NCI-H524 (cell line): ENCODE data around the gene ANGPTL7.
"Not testable (repeated sequence)": the region's sequence is repeated elsewhere in the genome, so short reads cannot be mapped to it uniquely, and the experiment has no call there.

ENCODE experiments used
- DNase-seq, 2 experiments: peaks; one replicate each; lab custom pipeline; 2025; lab: John Stamatoyannopoulos, UW

Gene ANGPTL7

GRCh38 chr1:11169202-11169601, 20.0 kb upstream of the ANGPTL7 start:
- DNase-seq: no peak

GRCh38 chr1:11170102-11170501, 19.1 kb upstream of the ANGPTL7 start:
- DNase-seq: no peak

- no peak for DNase-seq
Measured at GRCh38 chr1:11174261-11174942, 14.8 kb upstream of the ANGPTL7 start.

GRCh38 chr1:11175461-11175860, 13.7 kb upstream of the ANGPTL7 start:
- DNase-seq: no peak

GRCh38 chr1:11176081-11176706, 13.0 kb upstream of the ANGPTL7 start:
- no peak for DNase-seq

GRCh38 chr1:11178021-11179015, 10.8 kb upstream of the ANGPTL7 start:
- DNase-seq: no peak

GRCh38 chr1:11179125-11179524, 10.0 kb upstream of the ANGPTL7 start:
- DNase-seq: no peak

- DNase-seq: not testable (repeated sequence)
Measured at GRCh38 chr1:11179749-11180148, 9.4 kb upstream of the ANGPTL7 start.

GRCh38 chr1:11180342-11180744, 8.8 kb upstream of the ANGPTL7 start:
- no peak for DNase-seq

GRCh38 chr1:11182884-11183283, 6.3 kb upstream of the ANGPTL7 start:
- no peak for DNase-seq

- DNase-seq: no peak
Measured at GRCh38 chr1:11184973-11185372, 4.2 kb upstream of the ANGPTL7 start.

GRCh38 chr1:11187000-11187399, 2.2 kb upstream of the ANGPTL7 start:
- no peak for DNase-seq

- DNase-seq: no peak
Measured at GRCh38 chr1:11187494-11187893, 1.7 kb upstream of the ANGPTL7 start.

GRCh38 chr1:11187931-11188330, 1.2 kb upstream of the ANGPTL7 start:
- peak in 1 of 2 experiments; percentile 7 for DNase-seq

- no peak for DNase-seq
Measured at GRCh38 chr1:11188381-11188780, 774 bp upstream of the ANGPTL7 start.

GRCh38 chr1:11193376-11193775, 4.2 kb downstream of the ANGPTL7 start:
- no peak for DNase-seq

- DNase-seq: no peak
Measured at GRCh38 chr1:11194407-11195176, 5.4 kb downstream of the ANGPTL7 start.

GRCh38 chr1:11196945-11197344, 7.8 kb downstream of the ANGPTL7 start:
- no peak for DNase-seq

- no peak for DNase-seq
Measured at GRCh38 chr1:11197359-11197758, 8.2 kb downstream of the ANGPTL7 start.

GRCh38 chr1:11198257-11198656, 9.1 kb downstream of the ANGPTL7 start:
- no peak for DNase-seq

GRCh38 chr1:11198851-11199594, 9.9 kb downstream of the ANGPTL7 start:
- peak; percentile 97 to 98 for DNase-seq
